NCI-H2227 (cell line): ENCODE measurements around the gene SCUBE3.

ENCODE experiments used
- DNase-seq: peaks from one replicate; lab custom pipeline; 2025; ENCODE audit not compliant: unreplicated experiment; lab: John Stamatoyannopoulos, UW

Gene SCUBE3

GRCh38 chr6:35209081-35209480 is 4.7 kb upstream of the SCUBE3 start:
- DNase-seq, result no peak

GRCh38 chr6:35209622-35210247 is 4.0 kb upstream of the SCUBE3 start:
- no peak for DNase-seq

- DNase-seq, result peak; percentile 57
Observed at GRCh38 chr6:35213298-35213791, 411 bp upstream of the SCUBE3 start.

GRCh38 chr6:35214869-35215664 is 1.3 kb downstream of the SCUBE3 start:
- DNase-seq, result no peak

- no peak for DNase-seq
Observed at GRCh38 chr6:35215665-35216411, 2.1 kb downstream of the SCUBE3 start.

GRCh38 chr6:35216412-35216732 is 2.6 kb downstream of the SCUBE3 start:
- no peak for DNase-seq

- no peak for DNase-seq
Observed at GRCh38 chr6:35216851-35217811, 3.4 kb downstream of the SCUBE3 start.

- no peak for DNase-seq
Observed at GRCh38 chr6:35218021-35218420, 4.3 kb downstream of the SCUBE3 start.

GRCh38 chr6:35218456-35218855 is 4.7 kb downstream of the SCUBE3 start:
- no peak for DNase-seq

GRCh38 chr6:35219683-35220326 is 6.0 kb downstream of the SCUBE3 start:
- peak; percentile 33 for DNase-seq

GRCh38 chr6:35220711-35221110 is 7.0 kb downstream of the SCUBE3 start:
- no peak for DNase-seq

GRCh38 chr6:35223396-35223795 is 9.6 kb downstream of the SCUBE3 start:
- no peak for DNase-seq

GRCh38 chr6:35224720-35225119 is 11.0 kb downstream of the SCUBE3 start:
- DNase-seq, result no peak

- DNase-seq, result no peak
Observed at GRCh38 chr6:35228481-35228880, 14.7 kb downstream of the SCUBE3 start.

GRCh38 chr6:35229304-35229703 is 15.5 kb downstream of the SCUBE3 start:
- no peak for DNase-seq

GRCh38 chr6:35230498-35230897 is 16.7 kb downstream of the SCUBE3 start:
- no peak for DNase-seq

GRCh38 chr6:35230950-35231349 is 17.2 kb downstream of the SCUBE3 start:
- no peak for DNase-seq

- DNase-seq, result no peak
Observed at GRCh38 chr6:35231563-35231962, 17.8 kb downstream of the SCUBE3 start.

- DNase-seq, result no peak
Observed at GRCh38 chr6:35234901-35235300, 21.1 kb downstream of the SCUBE3 start.

GRCh38 chr6:35236223-35236622 is 22.5 kb downstream of the SCUBE3 start:
- no peak for DNase-seq
